Cardiac fibroblast (primary cell): Measurements from ENCODE around the gene SLC39A5.
"Not testable (repeated sequence)": the region's sequence is repeated elsewhere in the genome, so short reads cannot be mapped to it uniquely, and the experiment has no call there.

Experiments used
- DNase-seq, 2 donors: peaks; one replicate each; pipeline versions ENCODE4 v3.0.0 to v3.0.0-alpha.2; 2010; ENCODE audit warnings: low read depth in 2 of 2
- H3K4me3 ChIP-seq, 2 donors: replicated peaks in 1 of 2; 1 replicate in 1 of 2; 2 replicates in 1 of 2; pipeline ENCODE4 v1.5.1; 2011; ENCODE audit warnings: low read depth in 2 of 2, low read length in 2 of 2, mild to moderate bottlenecking in 2 of 2, moderate library complexity in 1 of 2
- TF ChIP-seq, protein P1 (sequence below): IDR thresholded peaks from one replicate; pipeline ENCODE4 v1.5.1; 2011; ENCODE audit warnings: low read depth, mild to moderate bottlenecking, low read length, inconsistent platforms

The SLC39A5 gene

DNA sequence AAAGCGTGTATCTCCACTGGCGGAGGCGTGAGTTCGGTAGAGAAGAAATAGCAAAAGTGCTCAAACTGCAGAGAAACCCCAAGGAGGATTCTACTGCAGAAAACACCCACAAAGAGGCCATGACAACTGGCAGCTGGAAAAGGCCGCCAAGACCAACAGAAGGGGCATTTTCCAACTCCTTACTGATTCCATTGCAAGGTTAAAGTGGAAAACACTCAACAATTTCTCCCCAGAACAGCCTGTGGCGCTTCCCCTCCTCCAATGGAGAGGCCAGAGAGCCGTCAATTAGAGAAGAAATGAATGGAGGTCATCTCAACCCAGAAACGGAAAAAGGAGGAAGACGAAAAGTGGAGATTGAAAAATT, 29.0 kb downstream of the SLC39A5 start:
- peak overlapping the region; percentile 64 to 67 for H3K4me3 ChIP-seq
- TF ChIP-seq, protein P1, sequence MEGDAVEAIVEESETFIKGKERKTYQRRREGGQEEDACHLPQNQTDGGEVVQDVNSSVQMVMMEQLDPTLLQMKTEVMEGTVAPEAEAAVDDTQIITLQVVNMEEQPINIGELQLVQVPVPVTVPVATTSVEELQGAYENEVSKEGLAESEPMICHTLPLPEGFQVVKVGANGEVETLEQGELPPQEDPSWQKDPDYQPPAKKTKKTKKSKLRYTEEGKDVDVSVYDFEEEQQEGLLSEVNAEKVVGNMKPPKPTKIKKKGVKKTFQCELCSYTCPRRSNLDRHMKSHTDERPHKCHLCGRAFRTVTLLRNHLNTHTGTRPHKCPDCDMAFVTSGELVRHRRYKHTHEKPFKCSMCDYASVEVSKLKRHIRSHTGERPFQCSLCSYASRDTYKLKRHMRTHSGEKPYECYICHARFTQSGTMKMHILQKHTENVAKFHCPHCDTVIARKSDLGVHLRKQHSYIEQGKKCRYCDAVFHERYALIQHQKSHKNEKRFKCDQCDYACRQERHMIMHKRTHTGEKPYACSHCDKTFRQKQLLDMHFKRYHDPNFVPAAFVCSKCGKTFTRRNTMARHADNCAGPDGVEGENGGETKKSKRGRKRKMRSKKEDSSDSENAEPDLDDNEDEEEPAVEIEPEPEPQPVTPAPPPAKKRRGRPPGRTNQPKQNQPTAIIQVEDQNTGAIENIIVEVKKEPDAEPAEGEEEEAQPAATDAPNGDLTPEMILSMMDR, result peak; percentile 0
- no peak for DNase-seq

GRCh38 chr12:56260380-56260779, 30.5 kb downstream of the SLC39A5 start:
- TF ChIP-seq, protein P1, result no peak
- DNase-seq, result no peak
- no peak overlapping the region for H3K4me3 ChIP-seq

GRCh38 chr12:56260921-56261320, 31.1 kb downstream of the SLC39A5 start:
- DNase-seq, result no peak

DNA sequence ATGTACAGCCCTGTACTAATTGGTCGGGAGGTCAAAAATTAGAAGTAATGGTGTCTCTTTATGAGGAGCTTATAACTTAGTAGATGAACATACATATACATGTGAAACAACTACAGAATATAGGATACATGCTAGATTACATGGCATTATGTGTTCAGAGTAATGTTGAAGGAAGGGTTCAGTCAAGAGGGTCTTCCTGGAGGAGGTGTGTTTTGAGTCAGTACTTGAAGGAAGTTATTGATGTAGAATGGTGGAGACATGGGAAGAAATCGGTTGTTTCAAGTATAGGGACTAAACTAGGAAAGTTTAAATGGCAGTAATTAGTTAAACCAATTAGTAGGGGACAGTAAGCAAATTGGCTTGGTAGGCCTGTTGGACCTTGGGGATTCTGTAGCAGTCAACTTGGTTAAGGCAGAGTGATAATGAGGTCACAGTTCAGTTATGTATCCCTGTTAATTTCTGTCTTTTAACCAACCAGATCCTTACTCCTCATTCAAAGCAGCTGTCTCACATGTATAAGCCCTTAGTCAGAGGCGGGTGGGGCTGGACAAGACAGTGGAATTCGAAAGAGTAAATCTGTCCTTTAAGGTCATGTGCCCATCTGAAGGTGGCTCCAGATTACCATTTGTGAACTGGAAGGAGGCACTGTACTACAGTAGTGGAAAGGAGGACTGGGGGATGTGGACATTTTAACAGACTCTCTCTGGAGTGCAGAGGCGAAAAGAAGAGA, 31.8 kb downstream of the SLC39A5 start:
- TF ChIP-seq, protein P1, result no peak
- H3K4me3 ChIP-seq, result no peak overlapping the region
- DNase-seq, result peak; percentile 49 to 82

More at GRCh38 chr12:56260921-56261320, 31.1 kb downstream of the SLC39A5 start:
- H3K4me3 ChIP-seq, result no peak overlapping the region
- TF ChIP-seq, protein P1, result no peak

DNA sequence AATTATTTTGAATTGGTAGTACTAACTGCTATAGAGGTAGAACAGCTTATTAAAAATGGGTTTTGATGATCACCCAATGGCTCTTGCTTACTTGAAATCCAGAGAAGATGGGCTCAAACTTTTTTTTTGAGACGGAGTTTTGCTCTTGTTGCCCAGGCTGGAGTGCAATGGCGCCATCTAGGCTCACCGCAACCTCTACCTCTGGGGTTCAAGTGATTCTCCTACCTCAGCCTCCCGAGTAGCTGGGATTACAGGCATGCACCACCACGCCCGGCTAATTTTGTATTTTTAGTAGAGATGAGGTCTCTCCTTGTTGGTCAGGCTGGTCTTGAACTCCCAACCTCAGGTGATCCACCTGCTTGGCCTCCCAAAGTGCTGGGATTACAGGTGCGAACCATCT, 33.1 kb downstream of the SLC39A5 start:
- H3K4me3 ChIP-seq, DNase-seq: not testable (repeated sequence)

DNA sequence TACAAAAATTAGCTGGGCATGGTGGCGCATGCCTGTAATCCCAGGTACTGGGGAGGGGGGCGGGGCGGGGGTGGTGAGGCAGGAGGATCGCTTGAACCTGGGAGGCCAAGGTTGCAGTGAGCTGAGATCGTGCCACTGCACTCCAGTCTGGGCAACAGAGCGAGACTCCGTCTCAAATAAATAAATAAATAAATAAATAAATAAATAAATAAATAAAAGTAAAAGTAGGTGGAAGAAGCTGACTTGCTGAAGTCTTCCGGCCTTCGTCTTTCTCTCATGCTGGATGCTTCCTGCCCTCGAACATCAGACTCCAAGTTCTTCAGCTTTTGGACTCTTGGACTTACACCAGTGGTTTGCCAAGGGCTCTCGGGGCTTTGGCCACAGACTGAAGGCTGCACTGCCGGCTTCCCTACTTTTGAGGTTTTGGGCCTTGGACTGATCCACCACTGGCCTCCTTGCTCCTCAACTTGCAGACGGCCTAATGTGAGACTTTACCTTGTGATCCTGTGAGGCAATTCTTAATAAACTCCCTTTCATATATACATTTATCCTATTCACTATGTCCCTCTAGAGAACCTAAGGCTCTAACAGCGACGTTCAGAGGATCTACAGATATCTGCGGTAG, 36.3 kb downstream of the SLC39A5 start:
- DNase-seq, result not testable (repeated sequence)
- H3K4me3 ChIP-seq, result peak overlapping the region; percentile 73

GRCh38 chr12:56266693-56267442, 37.0 kb downstream of the SLC39A5 start, which contains the start of gene COQ10A:
TSS of gene COQ10A (plus strand) at chr12:56266942. CDS start at chr12:56267119, 177 bp downstream.
- H3K4me3 ChIP-seq, result peak within 1 kb of the TSS; percentile 73
- TF ChIP-seq, protein P1, result peak; percentile 79
- DNase-seq, result peak; percentile 85
